Head of caudate nucleus (tissue), 42 donors: ENCODE measurements around the gene ZBTB24.
"Not testable (repeated sequence)": the region's sequence is repeated elsewhere in the genome, so short reads cannot be mapped to it uniquely, and the experiment has no call there.

Experiments used
- DNase-seq, 42 donors: peaks; one replicate each; pipeline versions ENCODE4 v3.0.0 to v3.0.0-alpha.2; 2020 to 2021; ENCODE audit warnings: mixed read lengths in 7 of 42
- intact Hi-C: fragments of 100-400 bp; cut with DNase I; formaldehyde crosslinking; loops from one replicate; pipeline ENCODE4 v1.15.0; 2022

ZBTB24 gene

GRCh38 chr6:109475625-109476024 is 7.4 kb downstream of the ZBTB24 start:
- intact Hi-C loops: no loop called here
- peak in 1 of 42 donors; percentile 17 for DNase-seq

- intact Hi-C loops: no loop called here
- no peak for DNase-seq
Observed at GRCh38 chr6:109474995-109475394, 8.0 kb downstream of the ZBTB24 start.

- intact Hi-C loops: no loop called here
- peak in 26 of 42 donors; percentile 31 to 85 (median 52) for DNase-seq
Observed at GRCh38 chr6:109473120-109473519, 9.9 kb downstream of the ZBTB24 start.

- intact Hi-C loops: no loop called here
- peak in 37 of 42 donors; percentile 50 to 93 (median 72) for DNase-seq
Observed at GRCh38 chr6:109472132-109472995, 10.7 kb downstream of the ZBTB24 start.

- intact Hi-C loops: no loop called here
- peak in 1 of 42 donors; percentile 21 for DNase-seq
Observed at GRCh38 chr6:109471105-109471810, 11.8 kb downstream of the ZBTB24 start.

- DNase-seq: peak in 1 of 42 donors; percentile 24
- intact Hi-C loops: no loop called here
Observed at GRCh38 chr6:109469591-109470189, 13.3 kb downstream of the ZBTB24 start.

- DNase-seq: no peak
- intact Hi-C loops: no loop called here
Observed at GRCh38 chr6:109467696-109468095, 15.3 kb downstream of the ZBTB24 start.

- intact Hi-C loops: no loop called here
Observed at GRCh38 chr6:109466212-109466923, 16.7 kb downstream of the ZBTB24 start.

GRCh38 chr6:109465772-109466171 is 17.2 kb downstream of the ZBTB24 start:
- DNase-seq: peak in 33 of 42 donors; percentile 30 to 81 (median 63)
- intact Hi-C loops: no loop called here

More at GRCh38 chr6:109466212-109466923, 16.7 kb downstream of the ZBTB24 start:
- DNase-seq: no peak

- peak in 1 of 42 donors; percentile 9 for DNase-seq
- intact Hi-C loops: no loop called here
Observed at GRCh38 chr6:109461733-109462526, 21.1 kb downstream of the ZBTB24 start.

- intact Hi-C loops: not testable (repeated sequence)
Observed at GRCh38 chr6:109461205-109461604, 21.8 kb downstream of the ZBTB24 start.

GRCh38 chr6:109460161-109460829 is 22.7 kb downstream of the ZBTB24 start:
- intact Hi-C loops: no loop called here
- peak in 2 of 42 donors; percentile 11 to 14 for DNase-seq

More at GRCh38 chr6:109461205-109461604, 21.8 kb downstream of the ZBTB24 start:
- not testable (repeated sequence) for DNase-seq

GRCh38 chr6:109458774-109459531 is 24.1 kb downstream of the ZBTB24 start:
- intact Hi-C loops: no loop called here
- DNase-seq: peak in 5 of 42 donors; percentile 34 to 55 (median 38)

- intact Hi-C loops: no loop called here
- DNase-seq: peak in 2 of 42 donors; percentile 12 to 14
Observed at GRCh38 chr6:109457562-109457996, 25.4 kb downstream of the ZBTB24 start.

- intact Hi-C loops: no loop called here
- peak in 15 of 42 donors; percentile 30 to 78 (median 55) for DNase-seq
Observed at GRCh38 chr6:109456710-109457561, 26.1 kb downstream of the ZBTB24 start.

- peak in 9 of 42 donors; percentile 32 to 66 (median 46) for DNase-seq
- intact Hi-C loops: no loop called here
Observed at GRCh38 chr6:109456111-109456583, 26.9 kb downstream of the ZBTB24 start.
